Activated CD4-positive, alpha-beta T cell treated with anti-CD3 and anti-CD28 coated beads for 1 hour (primary cell): ENCODE results near the gene TEX14.

Experiments
- DNase-seq: peaks from one replicate; pipeline ENCODE4 v3.0.0-alpha.2; 2020

Gene TEX14

DNA sequence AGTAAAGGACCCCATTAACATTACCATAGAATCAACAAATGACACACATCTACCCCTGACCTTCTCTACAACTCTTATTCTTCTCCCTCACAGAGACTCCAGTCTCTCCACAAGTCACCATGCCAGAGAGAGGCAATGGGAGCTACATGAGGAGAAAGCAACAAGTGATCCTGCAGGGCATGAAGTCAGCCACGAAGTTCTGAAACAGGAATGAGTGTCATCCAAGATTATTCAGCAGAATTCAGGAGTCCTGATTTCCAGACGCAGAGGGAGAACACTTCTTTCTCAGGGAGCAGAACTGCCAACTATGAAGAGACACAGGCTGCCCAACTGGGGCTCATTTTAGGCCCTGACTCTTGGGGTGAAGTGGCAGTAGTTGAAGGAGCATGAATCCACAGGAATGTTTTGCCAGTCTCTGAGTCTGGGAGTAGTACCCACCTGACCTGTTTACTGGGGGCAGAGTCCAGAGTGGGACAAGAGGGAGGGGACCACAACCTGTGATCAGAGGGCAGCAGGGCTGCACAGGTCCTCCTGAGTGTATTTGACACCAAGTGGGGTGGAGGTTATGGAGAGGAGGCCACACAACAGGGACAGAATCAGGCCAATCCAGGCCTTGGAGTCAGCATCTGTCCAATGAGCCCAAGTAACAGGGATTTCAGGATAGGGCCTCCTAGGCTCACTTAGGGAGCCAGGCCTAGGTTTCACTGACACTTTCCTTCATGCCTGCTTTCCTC lies 175.0 kb downstream of the TEX14 start:
- no peak for DNase-seq

DNA sequence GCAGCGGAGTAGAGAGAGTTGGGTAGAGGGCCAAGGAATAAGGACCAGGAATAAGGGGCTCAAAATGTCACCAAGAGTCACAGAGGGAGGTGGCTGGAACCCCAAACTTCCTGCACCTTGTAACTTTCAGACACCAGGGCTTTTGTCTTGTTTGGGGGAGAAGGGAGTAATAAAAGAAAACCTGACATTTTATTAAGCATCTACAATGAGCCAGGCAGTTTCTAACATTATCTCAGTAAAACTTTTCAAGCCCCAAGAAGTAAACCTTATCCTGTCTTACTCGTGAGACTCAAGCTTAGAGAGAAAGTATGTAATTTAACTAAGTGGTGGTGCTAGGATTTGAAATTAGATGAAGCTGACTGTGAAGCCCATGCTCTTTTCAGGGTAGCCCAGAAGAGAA lies 176.6 kb downstream of the TEX14 start:
- DNase-seq: no peak

DNA sequence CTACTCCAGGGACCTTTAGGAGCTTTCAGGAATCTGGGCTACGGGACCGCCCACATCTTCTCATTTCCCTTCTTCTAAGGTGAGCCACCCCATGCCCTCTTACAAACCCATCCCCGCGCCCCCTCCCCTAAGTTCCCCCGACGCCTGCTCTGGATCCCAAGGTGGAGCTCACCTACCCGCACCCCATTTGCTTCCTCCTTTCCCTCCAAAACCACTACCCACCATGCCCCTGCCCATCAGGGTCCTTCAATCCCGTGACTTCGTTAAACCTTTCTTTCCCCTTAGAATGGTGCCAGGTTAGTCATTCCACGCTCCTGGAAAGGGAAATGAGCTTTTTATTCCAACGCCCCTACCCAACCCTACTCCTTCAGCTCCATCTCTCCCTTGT lies 177.1 kb downstream of the TEX14 start:
- no peak for DNase-seq

DNA sequence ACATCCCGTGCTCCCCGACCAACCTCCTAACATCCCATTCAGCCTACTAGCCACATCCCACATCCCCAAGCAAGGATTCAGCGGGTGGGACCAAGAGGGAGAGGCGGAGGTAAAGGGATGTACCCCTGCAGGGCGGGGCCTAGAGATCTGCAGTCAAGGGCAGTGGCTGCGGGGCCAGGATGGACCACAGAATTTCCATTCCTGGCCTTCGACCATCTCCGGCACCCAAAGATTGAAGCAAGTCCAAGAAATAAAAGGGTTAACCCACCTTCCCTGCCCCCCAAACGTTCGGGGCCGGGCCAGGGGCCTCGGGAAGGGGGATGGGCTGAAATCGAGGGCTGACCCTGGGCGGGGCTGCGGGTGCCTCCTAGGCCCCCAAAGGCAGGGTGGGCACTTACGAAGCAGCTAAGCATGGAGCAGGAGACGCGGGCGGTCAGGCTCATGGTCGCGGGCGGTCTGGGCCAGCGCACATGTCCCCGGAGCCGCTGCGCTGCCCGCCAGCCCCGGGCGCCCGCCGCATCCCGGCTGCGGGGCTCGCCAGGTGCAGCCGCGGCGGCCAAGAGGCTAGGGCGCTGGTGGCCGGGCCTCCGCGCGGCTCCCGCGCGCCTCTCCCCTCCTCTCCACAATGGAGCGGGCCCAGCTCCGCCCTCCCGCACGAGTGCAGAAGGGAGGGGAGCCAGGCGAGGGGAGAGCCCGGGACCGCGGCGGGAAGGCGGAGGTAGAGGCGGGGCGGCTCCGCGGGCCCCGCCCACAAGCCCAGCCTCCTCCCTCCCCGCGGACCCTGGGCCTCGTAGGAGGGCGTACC lies 177.7 kb downstream of the TEX14 start, which contains the start of gene MTMR4:
Gene MTMR4 (minus strand): TSS at position 674 of the 805 bp plus-strand sequence. CDS start 231 bp downstream, at position 443.
- peak; percentile 59 for DNase-seq

DNA sequence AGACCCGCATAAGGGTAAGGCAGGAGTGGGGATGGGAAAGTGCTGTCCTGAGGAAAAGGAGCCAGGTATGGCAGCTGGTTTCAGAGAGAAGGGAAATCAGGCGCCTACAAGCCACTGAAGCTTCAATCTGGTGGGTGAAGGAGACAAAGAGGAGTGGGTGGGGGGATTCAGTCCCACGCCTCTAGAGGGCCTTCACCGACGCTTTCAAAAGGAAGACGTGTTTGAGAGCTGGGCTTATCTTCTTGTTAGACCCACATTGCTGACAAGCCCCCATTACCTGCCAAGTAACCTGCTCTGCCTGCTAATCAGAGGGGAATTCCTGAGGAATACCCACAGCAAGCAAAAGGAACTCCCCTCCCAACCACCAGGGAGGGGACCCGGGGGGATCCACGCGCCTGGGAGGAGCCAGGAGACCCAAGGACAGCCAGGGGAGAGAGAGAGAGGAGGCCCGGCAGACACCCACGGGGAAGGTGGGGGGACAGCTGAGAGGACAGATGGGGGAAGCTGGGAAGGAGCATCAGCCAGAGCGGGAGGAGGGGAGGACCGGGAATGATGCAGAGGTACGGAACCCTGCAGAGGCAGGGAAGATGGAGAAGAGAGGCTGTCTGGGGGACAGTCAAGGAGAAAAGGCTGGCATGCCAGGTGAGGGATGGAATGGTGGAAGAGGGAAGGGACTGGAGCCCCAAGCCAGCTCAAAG lies 178.4 kb downstream of the TEX14 start:
- no peak for DNase-seq

DNA sequence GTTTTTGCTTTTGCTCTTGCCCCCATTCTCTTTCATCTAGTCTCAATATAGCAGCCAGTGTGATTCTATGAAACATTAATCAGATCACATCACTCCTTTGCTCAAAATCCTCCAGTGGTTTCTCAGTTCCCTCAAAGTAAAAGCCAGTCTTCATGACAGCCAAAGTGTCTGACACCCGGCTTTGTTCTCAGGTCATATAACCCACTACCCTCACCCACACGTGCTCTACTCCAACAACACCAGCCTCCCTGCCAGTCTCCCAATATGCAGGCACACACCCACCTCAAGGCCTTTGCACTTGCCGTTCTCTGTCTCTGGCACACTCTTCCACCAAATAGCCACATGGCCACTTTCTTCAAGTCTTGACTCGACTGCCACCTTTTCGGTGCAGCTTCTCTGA lies 181.8 kb downstream of the TEX14 start:
- no peak for DNase-seq

DNA sequence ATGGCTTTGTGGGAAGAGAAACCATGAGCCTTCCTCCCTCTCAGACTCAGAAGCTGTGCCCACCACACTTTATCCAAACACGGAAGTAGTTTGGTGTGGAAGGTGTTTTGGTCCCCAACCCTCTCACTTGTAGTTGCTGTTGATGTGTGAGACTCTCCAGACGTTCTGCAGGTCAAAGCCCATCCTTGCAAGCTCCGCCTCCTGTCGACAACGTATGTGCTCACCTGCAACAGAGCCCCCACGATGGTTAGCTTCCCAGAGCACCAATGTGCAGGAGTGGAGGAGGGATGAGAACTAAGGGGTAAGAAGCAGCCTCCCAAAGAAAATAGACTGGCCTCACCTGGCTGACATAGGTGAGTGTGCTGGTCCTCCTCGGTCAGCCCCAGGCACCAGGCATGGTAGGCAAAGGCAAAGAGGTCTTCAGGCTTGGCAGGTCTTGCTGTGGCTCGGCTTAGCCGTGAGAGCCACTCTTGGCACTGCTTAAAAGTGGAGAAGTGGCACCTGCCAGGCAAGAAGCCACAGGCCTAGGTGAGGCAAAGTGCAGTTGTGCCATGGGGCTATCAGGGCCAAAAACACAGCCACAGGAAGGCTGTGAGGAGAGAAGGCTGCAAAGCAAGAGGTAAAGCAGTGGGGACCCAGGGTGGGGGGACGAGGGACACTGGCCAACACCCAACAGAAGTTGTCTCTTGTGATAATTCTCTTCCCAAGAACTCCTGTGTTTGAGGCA lies 183.3 kb downstream of the TEX14 start:
- no peak for DNase-seq

DNA sequence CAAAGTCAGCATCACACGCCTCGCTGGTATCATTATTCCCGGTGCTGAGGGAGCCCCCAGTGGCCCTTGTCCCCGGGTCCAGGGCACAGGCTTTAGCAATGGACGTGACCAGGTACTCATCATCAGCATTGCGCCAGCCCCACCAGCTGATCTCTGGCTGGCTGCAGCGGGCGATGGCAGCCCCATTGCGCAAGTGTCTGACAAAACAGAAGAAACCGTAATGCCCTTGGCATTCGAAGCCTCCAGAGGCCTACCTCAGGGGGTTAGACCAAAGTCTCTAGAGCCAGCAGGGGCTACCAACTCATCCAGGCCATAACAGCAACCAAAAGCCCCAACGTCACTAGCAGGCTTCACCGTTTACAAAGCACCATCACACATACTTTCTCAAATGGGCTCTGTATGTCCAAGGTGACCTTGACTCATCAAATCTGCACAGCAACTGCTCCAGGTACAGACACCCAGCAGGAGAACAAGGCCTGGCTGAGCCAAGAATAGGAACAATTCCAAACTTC lies 184.7 kb downstream of the TEX14 start:
- no peak for DNase-seq
